Measurements from ENCODE around the gene SSX2IP.

- TF ChIP-seq CTCF (IDR thresholded peaks at IDR 0.05) (no peak), ZFX (IDR thresholded peaks at IDR 0.05; ENCODE audit: borderline replicate concordance) (no peak)
These were observed 13.2 kb upstream of the SSX2IP start for GRCh38 chr1:84703431-84703830.

Measured in 22Rv1 (cell line).